ENCODE results near the gene CHAD.

DNA sequence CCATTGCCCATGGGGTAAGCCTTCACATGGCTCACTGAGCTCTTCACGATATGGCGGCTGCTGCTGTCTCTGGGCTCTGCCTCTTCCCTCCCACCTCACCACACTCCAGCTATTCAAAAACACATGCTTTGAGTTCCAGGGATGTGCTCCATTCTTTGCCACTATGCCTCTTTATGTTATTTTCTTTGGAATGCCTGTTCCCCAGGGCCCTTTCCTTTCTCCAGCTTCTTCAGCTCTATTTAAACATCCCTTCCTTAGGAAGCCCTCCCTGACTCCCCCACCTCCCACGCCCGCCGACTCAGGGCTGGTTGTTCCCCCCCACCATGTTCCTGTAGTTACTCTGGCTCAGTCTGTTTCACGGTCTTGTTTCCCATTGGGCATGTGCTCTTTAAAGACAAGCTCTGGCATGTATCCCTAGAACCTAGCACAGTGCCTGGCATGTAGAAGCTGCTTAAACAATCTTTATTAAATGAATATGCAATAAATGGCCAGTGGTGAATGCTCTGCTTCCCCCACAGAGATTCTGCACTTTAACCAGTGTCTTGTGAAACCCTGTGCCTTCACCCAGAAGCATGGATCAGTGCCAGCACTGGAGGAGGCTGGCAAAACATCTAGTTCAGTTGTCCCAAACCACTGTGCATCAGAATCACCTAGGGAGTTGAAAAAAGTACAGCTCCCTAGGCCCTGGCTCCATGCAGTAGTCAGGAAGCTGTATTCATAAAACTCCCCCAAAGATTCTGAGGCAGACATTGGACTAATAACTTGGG, 46.4 kb upstream of the CHAD start:
- TF ChIP-seq, protein P1, sequence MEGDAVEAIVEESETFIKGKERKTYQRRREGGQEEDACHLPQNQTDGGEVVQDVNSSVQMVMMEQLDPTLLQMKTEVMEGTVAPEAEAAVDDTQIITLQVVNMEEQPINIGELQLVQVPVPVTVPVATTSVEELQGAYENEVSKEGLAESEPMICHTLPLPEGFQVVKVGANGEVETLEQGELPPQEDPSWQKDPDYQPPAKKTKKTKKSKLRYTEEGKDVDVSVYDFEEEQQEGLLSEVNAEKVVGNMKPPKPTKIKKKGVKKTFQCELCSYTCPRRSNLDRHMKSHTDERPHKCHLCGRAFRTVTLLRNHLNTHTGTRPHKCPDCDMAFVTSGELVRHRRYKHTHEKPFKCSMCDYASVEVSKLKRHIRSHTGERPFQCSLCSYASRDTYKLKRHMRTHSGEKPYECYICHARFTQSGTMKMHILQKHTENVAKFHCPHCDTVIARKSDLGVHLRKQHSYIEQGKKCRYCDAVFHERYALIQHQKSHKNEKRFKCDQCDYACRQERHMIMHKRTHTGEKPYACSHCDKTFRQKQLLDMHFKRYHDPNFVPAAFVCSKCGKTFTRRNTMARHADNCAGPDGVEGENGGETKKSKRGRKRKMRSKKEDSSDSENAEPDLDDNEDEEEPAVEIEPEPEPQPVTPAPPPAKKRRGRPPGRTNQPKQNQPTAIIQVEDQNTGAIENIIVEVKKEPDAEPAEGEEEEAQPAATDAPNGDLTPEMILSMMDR (conservative IDR thresholded peaks at IDR 0.05; ENCODE audit: low read length): no peak
- TF ChIP-seq EZH2phosphoT487 (IDR thresholded peaks at IDR 0.05; ENCODE audit: borderline replicate concordance): no peak
